Measurements from ENCODE around the gene PIAS1.
"Not testable (repeated sequence)": the region's sequence is repeated elsewhere in the genome, so short reads cannot be mapped to it uniquely, and the experiment has no call there.

PIAS1 gene

GRCh38 chr15:68163191-68163590 lies 109.1 kb downstream of the PIAS1 start:
- Histone ChIP-seq H3K27me3 (ENCODE audit: insufficient read depth, poor library complexity, severe bottlenecking) (no peaks in the 10 kb centered on the region), H3K4me3 (replicated peaks; ENCODE audit: insufficient read depth, low read length) (no peak overlapping the region), H3K27ac (replicated peaks) (no peak overlapping the region)
- no peak for DNase-seq (ENCODE audit: low read depth in 1 of 2, low spot score in 1 of 2)
- TF ChIP-seq GABPA (IDR thresholded peaks at IDR 0.05; ENCODE audit: low read depth) (no peak), POLR2AphosphoS5 (IDR thresholded peaks at IDR 0.05; ENCODE audit: low read depth) (no peak), SPI1 (IDR thresholded peaks at IDR 0.05; ENCODE audit: borderline replicate concordance, low read depth) (no peak), CTCF (IDR thresholded peaks at IDR 0.05; ENCODE audit: insufficient read depth, low read length) (no peak)
- TF ChIP-seq, protein P1, sequence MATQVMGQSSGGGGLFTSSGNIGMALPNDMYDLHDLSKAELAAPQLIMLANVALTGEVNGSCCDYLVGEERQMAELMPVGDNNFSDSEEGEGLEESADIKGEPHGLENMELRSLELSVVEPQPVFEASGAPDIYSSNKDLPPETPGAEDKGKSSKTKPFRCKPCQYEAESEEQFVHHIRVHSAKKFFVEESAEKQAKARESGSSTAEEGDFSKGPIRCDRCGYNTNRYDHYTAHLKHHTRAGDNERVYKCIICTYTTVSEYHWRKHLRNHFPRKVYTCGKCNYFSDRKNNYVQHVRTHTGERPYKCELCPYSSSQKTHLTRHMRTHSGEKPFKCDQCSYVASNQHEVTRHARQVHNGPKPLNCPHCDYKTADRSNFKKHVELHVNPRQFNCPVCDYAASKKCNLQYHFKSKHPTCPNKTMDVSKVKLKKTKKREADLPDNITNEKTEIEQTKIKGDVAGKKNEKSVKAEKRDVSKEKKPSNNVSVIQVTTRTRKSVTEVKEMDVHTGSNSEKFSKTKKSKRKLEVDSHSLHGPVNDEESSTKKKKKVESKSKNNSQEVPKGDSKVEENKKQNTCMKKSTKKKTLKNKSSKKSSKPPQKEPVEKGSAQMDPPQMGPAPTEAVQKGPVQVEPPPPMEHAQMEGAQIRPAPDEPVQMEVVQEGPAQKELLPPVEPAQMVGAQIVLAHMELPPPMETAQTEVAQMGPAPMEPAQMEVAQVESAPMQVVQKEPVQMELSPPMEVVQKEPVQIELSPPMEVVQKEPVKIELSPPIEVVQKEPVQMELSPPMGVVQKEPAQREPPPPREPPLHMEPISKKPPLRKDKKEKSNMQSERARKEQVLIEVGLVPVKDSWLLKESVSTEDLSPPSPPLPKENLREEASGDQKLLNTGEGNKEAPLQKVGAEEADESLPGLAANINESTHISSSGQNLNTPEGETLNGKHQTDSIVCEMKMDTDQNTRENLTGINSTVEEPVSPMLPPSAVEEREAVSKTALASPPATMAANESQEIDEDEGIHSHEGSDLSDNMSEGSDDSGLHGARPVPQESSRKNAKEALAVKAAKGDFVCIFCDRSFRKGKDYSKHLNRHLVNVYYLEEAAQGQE (IDR thresholded peaks at IDR 0.05; ENCODE audit: insufficient replicate concordance, low read depth) = no peak

DNA sequence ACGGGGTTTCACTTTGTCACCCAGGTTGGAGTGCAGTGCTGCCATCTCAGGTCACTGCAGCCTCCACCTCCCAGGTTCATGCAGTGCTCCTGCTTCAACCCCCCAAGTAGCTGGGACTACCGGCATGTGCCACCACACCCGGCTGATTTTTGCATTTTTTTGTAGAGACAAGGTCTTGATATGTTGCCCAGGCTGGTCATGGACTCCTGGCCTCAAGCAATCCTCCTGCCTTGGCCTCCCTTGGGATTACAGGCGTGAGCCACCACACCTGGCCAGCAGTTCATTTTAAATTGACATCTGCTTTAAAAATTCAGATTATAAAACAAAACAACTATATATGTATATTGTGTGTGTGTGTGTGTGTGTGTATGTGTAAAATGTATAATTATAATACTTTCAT lies 112.7 kb downstream of the PIAS1 start:
- no peak for TF ChIP-seq POLR2AphosphoS5 (IDR thresholded peaks at IDR 0.05; ENCODE audit: low read depth)
- TF ChIP-seq CTCF (IDR thresholded peaks at IDR 0.05; ENCODE audit: insufficient read depth, low read length) = no peak
- TF ChIP-seq, protein P1 (IDR thresholded peaks at IDR 0.05; ENCODE audit: insufficient replicate concordance, low read depth) = no peak
- no peaks in the 10 kb centered on the region for H3K27me3 ChIP-seq (ENCODE audit: insufficient read depth, poor library complexity, severe bottlenecking)
- H3K27ac ChIP-seq (replicated peaks) = no peak overlapping the region
- DNase-seq (ENCODE audit: low read depth in 1 of 2, low spot score in 1 of 2) = no peak
- no peak overlapping the region for H3K4me3 ChIP-seq (replicated peaks; ENCODE audit: insufficient read depth, low read length)

DNA sequence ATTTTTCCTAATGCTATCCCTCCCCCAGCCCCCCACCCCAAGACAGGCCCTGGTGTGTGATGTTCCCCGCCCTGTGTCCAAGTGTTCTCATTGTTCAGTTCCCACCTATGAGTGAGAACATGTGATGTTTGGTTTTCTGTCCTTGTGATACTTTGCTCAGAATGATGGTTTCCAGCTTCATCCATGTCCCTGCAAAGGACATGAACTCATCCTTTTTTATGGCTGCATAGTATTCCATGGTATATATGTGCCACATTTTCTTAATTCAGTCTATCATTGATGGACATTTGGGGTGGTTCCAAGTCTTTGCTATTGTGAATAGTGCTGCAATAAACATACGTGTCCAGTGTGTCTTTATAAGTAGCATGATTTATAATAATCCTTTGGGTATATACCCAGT lies 117.9 kb downstream of the PIAS1 start:
- H3K27me3 ChIP-seq (ENCODE audit: insufficient read depth, poor library complexity, severe bottlenecking); DNase-seq (ENCODE audit: low read depth in 1 of 2, low spot score in 1 of 2); H3K27ac ChIP-seq (replicated peaks); H3K4me3 ChIP-seq (replicated peaks; ENCODE audit: insufficient read depth, low read length): not testable (repeated sequence)

DNA sequence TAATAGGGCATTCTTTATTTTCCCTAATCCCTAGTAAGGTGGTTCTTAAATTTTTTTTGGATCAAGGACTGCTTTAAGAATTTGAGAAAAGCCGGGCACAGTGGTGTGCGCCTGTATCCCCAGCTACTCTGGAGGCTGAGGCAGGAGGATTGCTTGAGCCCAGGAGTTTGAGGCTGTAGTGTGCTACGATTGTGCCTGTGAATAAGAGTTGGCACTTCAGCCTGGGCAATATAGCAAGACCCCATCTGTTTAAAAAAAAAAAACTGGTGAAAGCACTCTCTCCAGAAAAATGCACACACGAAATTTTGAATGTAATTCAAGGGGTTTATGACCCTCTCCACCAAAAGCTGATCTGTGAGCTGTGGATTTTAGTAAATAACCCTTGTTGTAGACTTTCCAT lies 119.0 kb downstream of the PIAS1 start:
- Histone ChIP-seq H3K4me3 (replicated peaks; ENCODE audit: insufficient read depth, low read length) (no peak overlapping the region), H3K27me3 (ENCODE audit: insufficient read depth, poor library complexity, severe bottlenecking) (no peaks in the 10 kb centered on the region), H3K27ac (replicated peaks) (no peak overlapping the region)
- TF ChIP-seq CTCF (IDR thresholded peaks at IDR 0.05; ENCODE audit: insufficient read depth, low read length) (no peak), GABPA (IDR thresholded peaks at IDR 0.05; ENCODE audit: low read depth) (no peak), POLR2AphosphoS5 (IDR thresholded peaks at IDR 0.05; ENCODE audit: low read depth) (no peak), SPI1 (IDR thresholded peaks at IDR 0.05; ENCODE audit: borderline replicate concordance, low read depth) (no peak)
- TF ChIP-seq, protein P1 (IDR thresholded peaks at IDR 0.05; ENCODE audit: insufficient replicate concordance, low read depth) = no peak
- DNase-seq (ENCODE audit: low read depth in 1 of 2, low spot score in 1 of 2) = no peak
